ENCODE results near the gene FGFR4. TPM values are rescaled to one million over a fixed set of nuclear protein-coding genes. Genes with fewer than 3 reads are reported as not detected.

The FGFR4 gene
- total RNA-seq, 1 donor from 2014 or later, result 34.1 TPM

DNA sequence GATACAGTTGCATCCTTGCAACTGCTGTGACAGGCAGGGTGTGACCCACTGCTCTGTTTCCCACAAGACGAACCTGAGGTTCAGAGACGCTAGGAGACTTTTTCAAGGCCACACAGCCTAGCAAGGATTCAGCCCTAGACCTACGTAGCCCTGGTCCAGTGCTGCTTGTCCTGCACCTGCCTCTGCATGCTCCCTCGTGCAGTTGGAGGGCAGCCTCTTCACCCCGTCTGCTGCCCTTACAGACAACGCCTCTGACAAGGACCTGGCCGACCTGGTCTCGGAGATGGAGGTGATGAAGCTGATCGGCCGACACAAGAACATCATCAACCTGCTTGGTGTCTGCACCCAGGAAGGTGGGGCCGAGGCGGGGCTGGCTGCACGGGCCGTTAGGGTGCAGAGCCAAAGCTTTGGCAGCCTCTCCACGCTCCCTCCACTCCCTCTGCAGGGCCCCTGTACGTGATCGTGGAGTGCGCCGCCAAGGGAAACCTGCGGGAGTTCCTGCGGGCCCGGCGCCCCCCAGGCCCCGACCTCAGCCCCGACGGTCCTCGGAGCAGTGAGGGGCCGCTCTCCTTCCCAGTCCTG lies 8.5 kb downstream of the FGFR4 start:
- no peak for DNase-seq (ENCODE audit: extremely low spot score, unreplicated experiment)
- no peaks in the 10 kb centered on the region for H3K27me3 Mint-ChIP-seq
- TF ChIP-seq CTCF (conservative IDR thresholded peaks at IDR 0.05), result no peak
- no peaks in the 10 kb centered on the region for H3K9me3 Mint-ChIP-seq
- no peak overlapping the region for H3K27ac Mint-ChIP-seq
- no peak overlapping the region for H3K4me3 Mint-ChIP-seq
- peaks cover 4% of the 10 kb centered on the region for H3K4me1 Mint-ChIP-seq (ENCODE audit: unreplicated experiment)
- no peaks in the 10 kb centered on the region for H3K36me3 Mint-ChIP-seq

DNA sequence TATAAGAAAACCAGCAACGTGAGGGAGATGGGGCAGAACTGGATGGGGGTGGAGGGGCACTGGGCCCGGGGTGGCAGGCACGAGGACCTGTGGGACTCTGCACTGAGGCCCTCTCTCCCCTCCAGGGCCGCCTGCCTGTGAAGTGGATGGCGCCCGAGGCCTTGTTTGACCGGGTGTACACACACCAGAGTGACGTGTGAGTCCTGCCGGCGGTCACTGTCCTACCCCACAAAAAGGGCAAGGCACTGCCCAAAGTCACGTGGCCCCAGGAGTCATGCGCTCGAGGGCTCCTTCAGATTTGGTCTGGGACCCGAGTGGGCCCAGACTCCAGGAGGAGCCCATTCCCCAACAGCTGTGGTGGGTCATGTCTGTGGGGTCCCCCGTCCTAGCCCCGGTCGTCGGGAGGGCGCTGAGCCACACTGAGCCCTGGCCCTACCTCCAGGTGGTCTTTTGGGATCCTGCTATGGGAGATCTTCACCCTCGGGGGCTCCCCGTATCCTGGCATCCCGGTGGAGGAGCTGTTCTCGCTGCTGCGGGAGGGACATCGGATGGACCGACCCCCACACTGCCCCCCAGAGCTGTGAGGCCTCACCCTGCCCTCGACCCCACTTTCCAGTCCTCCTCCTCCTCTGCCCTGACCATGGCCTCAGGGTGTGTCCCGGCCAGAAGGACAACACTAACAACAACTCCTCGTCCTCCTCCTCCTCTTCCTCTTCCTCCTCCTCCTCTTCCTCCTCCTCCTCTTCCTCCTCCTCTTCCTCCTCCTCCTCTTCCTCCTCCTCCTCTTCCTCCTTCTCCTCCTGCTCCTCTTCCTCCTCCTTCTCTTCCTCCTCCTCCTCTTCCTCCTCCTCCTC lies 9.7 kb downstream of the FGFR4 start:
- no peak for DNase-seq (ENCODE audit: extremely low spot score, unreplicated experiment)
- Mint-ChIP-seq H3K36me3 (no peaks in the 10 kb centered on the region), H3K4me1 (ENCODE audit: unreplicated experiment) (peaks cover 4% of the 10 kb centered on the region), H3K4me3 (no peak overlapping the region), H3K27ac (no peak overlapping the region), H3K9me3 (no peaks in the 10 kb centered on the region), H3K27me3 (no peaks in the 10 kb centered on the region)
- TF ChIP-seq CTCF (conservative IDR thresholded peaks at IDR 0.05), result no peak

DNA sequence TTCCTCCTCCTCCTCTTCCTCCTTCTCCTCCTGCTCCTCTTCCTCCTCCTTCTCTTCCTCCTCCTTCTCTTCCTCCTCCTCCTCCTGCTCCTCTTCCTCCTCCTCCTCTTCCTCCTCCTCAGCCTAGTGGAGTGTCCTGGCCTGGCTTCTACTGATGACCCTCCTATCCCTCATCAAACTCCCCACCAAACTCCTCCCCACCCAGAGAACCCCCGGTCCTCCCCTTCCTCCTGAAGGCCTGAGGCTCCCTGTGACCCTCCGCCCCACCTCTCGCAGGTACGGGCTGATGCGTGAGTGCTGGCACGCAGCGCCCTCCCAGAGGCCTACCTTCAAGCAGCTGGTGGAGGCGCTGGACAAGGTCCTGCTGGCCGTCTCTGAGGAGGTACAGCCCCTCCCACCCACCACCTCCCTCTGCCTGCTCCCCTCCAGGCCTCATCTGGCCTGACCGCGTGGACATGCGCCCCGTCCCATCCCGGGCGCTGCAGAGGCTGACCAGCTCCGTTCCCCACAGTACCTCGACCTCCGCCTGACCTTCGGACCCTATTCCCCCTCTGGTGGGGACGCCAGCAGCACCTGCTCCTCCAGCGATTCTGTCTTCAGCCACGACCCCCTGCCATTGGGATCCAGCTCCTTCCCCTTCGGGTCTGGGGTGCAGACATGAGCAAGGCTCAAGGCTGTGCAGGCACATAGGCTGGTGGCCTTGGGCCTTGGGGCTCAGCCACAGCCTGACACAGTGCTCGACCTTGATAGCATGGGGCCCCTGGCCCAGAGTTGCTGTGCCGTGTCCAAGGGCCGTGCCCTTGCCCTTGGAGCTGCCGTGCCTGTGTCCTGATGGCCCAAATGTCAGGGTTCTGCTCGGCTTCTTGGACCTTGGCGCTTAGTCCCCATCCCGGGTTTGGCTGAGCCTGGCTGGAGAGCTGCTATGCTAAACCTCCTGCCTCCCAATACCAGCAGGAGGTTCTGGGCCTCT lies 10.6 kb downstream of the FGFR4 start:
- no peak for DNase-seq (ENCODE audit: extremely low spot score, unreplicated experiment)
- H3K4me3 Mint-ChIP-seq, result no peak overlapping the region
- no peak for TF ChIP-seq CTCF (conservative IDR thresholded peaks at IDR 0.05)
- no peaks in the 10 kb centered on the region for H3K36me3 Mint-ChIP-seq
- no peaks in the 10 kb centered on the region for H3K9me3 Mint-ChIP-seq
- H3K27me3 Mint-ChIP-seq, result no peaks in the 10 kb centered on the region
- peaks cover 4% of the 10 kb centered on the region for H3K4me1 Mint-ChIP-seq (ENCODE audit: unreplicated experiment)
- no peak overlapping the region for H3K27ac Mint-ChIP-seq

DNA sequence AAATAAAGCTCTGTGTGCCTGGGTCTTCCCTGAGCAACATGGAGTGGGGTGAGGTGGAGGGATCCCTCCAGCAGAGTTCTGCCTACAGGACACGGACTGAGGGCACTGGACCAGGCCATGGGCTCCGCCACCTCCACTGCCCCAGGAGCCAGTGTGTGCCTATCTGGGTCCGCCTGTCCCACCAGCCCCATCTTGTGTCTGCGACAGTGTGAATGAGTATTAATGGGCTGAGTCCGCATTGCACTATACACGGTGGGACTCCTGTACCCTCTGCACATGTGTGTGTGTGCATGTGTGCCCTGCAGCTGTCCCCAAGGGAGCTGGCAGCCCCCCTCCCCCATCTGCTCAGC lies 11.4 kb downstream of the FGFR4 start:
- DNase-seq (ENCODE audit: extremely low spot score, unreplicated experiment), result no peak
- no peaks in the 10 kb centered on the region for H3K36me3 Mint-ChIP-seq
- peaks cover 4% of the 10 kb centered on the region for H3K4me1 Mint-ChIP-seq (ENCODE audit: unreplicated experiment)
- H3K9me3 Mint-ChIP-seq, result no peaks in the 10 kb centered on the region
- no peak overlapping the region for H3K4me3 Mint-ChIP-seq
- no peaks in the 10 kb centered on the region for H3K27me3 Mint-ChIP-seq
- no peak for TF ChIP-seq CTCF (conservative IDR thresholded peaks at IDR 0.05)
- H3K27ac Mint-ChIP-seq, result no peak overlapping the region

GRCh38 chr5:177098470-177099141 lies 11.9 kb downstream of the FGFR4 start:
- Mint-ChIP-seq H3K27me3 (no peaks in the 10 kb centered on the region), H3K9me3 (no peaks in the 10 kb centered on the region), H3K27ac (peak overlapping the region; percentile 39), H3K4me1 (ENCODE audit: unreplicated experiment) (peaks cover 4% of the 10 kb centered on the region), H3K36me3 (no peaks in the 10 kb centered on the region), H3K4me3 (no peak overlapping the region)
- TF ChIP-seq CTCF (conservative IDR thresholded peaks at IDR 0.05), result no peak
- no peak for DNase-seq (ENCODE audit: extremely low spot score, unreplicated experiment)
